Left ventricle myocardium inferior (tissue), 1 donor: ENCODE data around the gene ZDHHC22. TPM values are rescaled to one million over a fixed set of nuclear protein-coding genes. Genes with fewer than 3 reads are reported as not detected.

Experiments
- DNase-seq: peaks from one replicate; pipeline ENCODE4 v3.0.0-alpha.2; 2020
- H3K27ac ChIP-seq: fragments of 200-600 bp; replicated peaks from 2 replicates; pipeline ENCODE4 v1.8.0; 2021
- H3K27me3 ChIP-seq: fragments of 200-600 bp; 2 replicates; pipeline ENCODE4 v1.8.0; 2021; ENCODE audit warnings: low read depth
- H3K36me3 ChIP-seq: fragments of 200-600 bp; 2 replicates; pipeline ENCODE4 v1.8.0; 2021
- H3K4me1 ChIP-seq: fragments of 200-600 bp; 2 replicates; pipeline ENCODE4 v1.8.0; 2021
- H3K4me3 ChIP-seq: fragments of 200-600 bp; 2 replicates; pipeline ENCODE4 v1.8.0; 2021; ENCODE audit warnings: mild to moderate bottlenecking, moderate library complexity
- H3K9me3 ChIP-seq: fragments of 200-600 bp; replicated peaks from 2 replicates; pipeline ENCODE4 v1.8.0; 2021
- intact Hi-C: fragments of 100-400 bp; cut with micrococcal nuclease; formaldehyde crosslinking; loops from one replicate; pipeline ENCODE4 v1.11.0; 2022
- total RNA-seq: library from RNA; stranded (reverse); fragmentation: NEBNext Ultra II Directional; extraction: Animal tissue kit (Norgen Biotek cat#: 25700); gene quantifications from one replicate; pipeline ENCODE4 v1.2.1, GENCODE V29; 2021
- TF ChIP-seq, protein P1 (sequence below): fragments of 200-600 bp; IDR thresholded peaks from 2 replicates; pipeline ENCODE4 v1.8.0; 2021; ENCODE audit warnings: antibody characterized with exemption, mild to moderate bottlenecking, borderline replicate concordance
- donor health status: DM: no; HTN: yes; CAD: no; lungs with severe emphysema.

The ZDHHC22 gene
- total RNA-seq, 1 donor from 2014 or later, result not detected

DNA sequence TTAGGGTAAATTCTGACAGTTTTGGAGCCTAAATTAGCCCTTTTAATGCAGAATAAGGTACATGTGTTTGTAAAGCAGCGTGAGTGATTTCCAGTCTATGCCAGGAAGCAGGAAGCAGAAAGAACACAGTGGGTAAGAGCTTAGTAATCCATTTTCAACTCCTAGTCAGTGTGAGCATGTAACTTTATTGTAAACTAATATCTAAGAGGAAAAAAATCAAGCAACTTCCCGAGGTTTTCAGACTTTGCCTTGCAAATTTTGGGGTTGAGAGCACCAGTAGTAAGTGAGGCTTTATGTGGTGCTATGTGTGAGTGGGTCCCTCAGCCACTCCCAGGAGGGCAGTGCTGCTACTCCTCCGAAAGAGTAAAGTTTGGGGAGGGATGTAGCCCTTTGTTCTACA lies 40.6 kb downstream of the ZDHHC22 start:
- H3K4me1 ChIP-seq, result peaks cover 87% of the 10 kb centered on the region
- H3K36me3 ChIP-seq, result peaks cover 6% of the 10 kb centered on the region
- no peaks in the 10 kb centered on the region for H3K9me3 ChIP-seq
- H3K27me3 ChIP-seq, result no peaks in the 10 kb centered on the region
- TF ChIP-seq, protein P1, sequence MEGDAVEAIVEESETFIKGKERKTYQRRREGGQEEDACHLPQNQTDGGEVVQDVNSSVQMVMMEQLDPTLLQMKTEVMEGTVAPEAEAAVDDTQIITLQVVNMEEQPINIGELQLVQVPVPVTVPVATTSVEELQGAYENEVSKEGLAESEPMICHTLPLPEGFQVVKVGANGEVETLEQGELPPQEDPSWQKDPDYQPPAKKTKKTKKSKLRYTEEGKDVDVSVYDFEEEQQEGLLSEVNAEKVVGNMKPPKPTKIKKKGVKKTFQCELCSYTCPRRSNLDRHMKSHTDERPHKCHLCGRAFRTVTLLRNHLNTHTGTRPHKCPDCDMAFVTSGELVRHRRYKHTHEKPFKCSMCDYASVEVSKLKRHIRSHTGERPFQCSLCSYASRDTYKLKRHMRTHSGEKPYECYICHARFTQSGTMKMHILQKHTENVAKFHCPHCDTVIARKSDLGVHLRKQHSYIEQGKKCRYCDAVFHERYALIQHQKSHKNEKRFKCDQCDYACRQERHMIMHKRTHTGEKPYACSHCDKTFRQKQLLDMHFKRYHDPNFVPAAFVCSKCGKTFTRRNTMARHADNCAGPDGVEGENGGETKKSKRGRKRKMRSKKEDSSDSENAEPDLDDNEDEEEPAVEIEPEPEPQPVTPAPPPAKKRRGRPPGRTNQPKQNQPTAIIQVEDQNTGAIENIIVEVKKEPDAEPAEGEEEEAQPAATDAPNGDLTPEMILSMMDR, result no peak
- peak overlapping the region; percentile 98 for H3K27ac ChIP-seq
- peak overlapping the region; percentile 84 for H3K4me3 ChIP-seq
- intact Hi-C loops, result no loop called here
- DNase-seq, result no peak

DNA sequence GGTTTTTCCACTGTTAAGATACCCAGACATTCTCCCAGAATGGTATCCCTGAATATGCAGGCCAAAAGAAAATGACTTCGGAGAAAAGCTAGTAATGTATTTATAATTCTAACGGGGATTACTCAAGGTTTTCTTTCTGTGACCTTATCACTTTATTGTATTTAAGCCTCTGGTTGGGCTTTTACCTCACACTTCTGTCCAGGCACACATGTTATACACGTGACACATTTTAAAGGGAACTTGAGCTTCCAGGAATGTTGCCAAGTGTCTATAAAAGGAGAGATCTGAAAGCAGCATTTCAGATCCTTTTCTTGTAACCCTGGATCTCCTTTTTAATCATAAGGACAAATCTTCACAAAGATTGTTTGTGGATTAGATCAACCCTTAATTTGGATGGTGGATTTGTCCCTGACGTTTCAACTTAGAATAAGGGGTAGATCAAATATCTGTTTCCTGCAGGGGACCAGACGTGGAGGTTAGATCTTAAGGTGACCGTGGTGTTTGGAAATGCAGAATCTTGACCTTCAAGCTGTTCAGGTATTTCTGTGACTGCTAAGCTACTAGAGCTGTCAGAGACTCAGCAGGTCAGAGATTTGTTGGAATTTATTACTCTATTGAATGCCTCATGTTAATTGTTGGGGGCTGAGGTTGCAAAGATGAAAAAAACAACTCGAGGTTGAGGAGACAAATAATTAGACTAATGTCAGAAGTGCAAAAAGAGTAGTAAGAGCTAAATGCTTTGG lies 42.0 kb downstream of the ZDHHC22 start:
- peak overlapping the region; percentile 98 for H3K27ac ChIP-seq
- H3K4me3 ChIP-seq, result peak overlapping the region; percentile 84
- intact Hi-C loops, result no loop called here
- H3K27me3 ChIP-seq, result no peaks in the 10 kb centered on the region
- H3K4me1 ChIP-seq, result peaks cover 78% of the 10 kb centered on the region
- DNase-seq, result no peak
- TF ChIP-seq, protein P1, result no peak
- H3K9me3 ChIP-seq, result no peaks in the 10 kb centered on the region
- H3K36me3 ChIP-seq, result peaks cover 3% of the 10 kb centered on the region

- H3K36me3 ChIP-seq, result no peaks in the 10 kb centered on the region
- H3K4me3 ChIP-seq, result peak overlapping the region; percentile 84
- H3K27ac ChIP-seq, result peak overlapping the region; percentile 98
- DNase-seq, result peak; percentile 77
- TF ChIP-seq, protein P1, result no peak
- H3K4me1 ChIP-seq, result peaks cover 73% of the 10 kb centered on the region
- intact Hi-C loops, result no loop called here
- no peaks in the 10 kb centered on the region for H3K9me3 ChIP-seq
- H3K27me3 ChIP-seq, result no peaks in the 10 kb centered on the region
Measured at GRCh38 chr14:77098529-77099353, 42.9 kb downstream of the ZDHHC22 start.

DNA sequence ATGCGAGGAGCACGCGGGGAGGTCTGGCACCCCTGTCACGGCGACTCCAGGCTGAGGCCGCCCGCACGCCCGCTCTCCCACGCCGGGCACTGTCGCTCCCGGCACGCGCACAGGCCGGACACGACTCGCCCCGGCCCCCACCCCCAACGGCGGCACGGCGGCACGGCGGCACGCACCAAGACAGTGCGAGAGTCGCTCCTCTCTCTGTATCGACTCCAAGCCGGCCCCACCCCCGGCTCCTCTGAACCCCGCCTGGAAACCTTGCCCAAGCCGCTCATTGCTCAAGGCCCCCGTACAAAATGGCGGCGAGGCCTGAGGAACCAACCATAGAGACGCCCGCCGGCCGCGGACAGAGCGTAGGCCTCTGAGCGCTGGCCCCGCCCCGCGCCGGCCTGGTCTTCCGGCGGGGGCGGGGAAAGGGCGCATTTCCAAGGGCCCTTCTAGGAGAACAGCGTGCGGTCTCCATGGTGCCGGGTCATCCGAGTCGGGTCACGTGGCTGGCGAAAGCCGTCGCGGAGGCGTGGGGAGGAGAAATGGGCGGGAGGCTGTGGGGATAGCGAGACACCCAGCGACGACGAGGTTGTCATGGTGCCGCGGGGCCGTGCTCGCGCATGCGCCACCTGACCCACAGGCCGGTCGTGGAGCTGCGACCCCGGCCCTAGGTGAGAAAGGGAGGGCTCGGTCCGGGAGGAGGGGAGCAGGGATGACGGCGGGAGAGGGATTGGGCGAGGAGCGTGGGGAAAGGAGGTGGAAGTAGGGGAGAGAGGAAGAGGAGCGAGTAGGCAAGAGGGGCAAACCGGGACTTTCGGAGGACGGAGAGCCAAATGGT lies 43.7 kb downstream of the ZDHHC22 start, which contains the start of gene CIPC:
Gene CIPC (plus strand): TSS at position 559 of the 829 bp plus-strand sequence. CDS start 7,451 bp downstream, outside the sequence.
- TF ChIP-seq, protein P1, result no peak
- DNase-seq, result peak; percentile 100
- intact Hi-C loops, result no loop called here

More for the DNA sequence above, 43.7 kb downstream of the ZDHHC22 start, which contains the start of gene CIPC:
- Histone ChIP-seq H3K9me3 (no peaks in the 10 kb centered on the region), H3K4me3 (peak within 1 kb of the TSS; percentile 84), H3K36me3 (no peaks in the 10 kb centered on the region), H3K27me3 (no peaks in the 10 kb centered on the region), H3K4me1 (peaks cover 64% of the 10 kb centered on the region), H3K27ac (peak within 1 kb of the TSS; percentile 98)
